ENCODE measurements around the gene UBL3.

The UBL3 gene

GRCh38 chr13:29803221-29803620, 47.2 kb downstream of the UBL3 start:
- no peak for DNase-seq (ENCODE audit: insufficient read length, low spot score)
- TF ChIP-seq SPI1 (IDR thresholded peaks at IDR 0.05; ENCODE audit: low read depth, low read length) (no peak), POLR2A (IDR thresholded peaks at IDR 0.05; ENCODE audit: low read depth, low read length) (no peak), POU2F2 (IDR thresholded peaks at IDR 0.05; ENCODE audit: low read depth, low read length) (no peak), TAF1 (IDR thresholded peaks at IDR 0.05; ENCODE audit: low read depth, low read length) (no peak), PAX5 (IDR thresholded peaks at IDR 0.05; ENCODE audit: insufficient read depth, low read length, severe bottlenecking) (no peak), POLR2AphosphoS5 (IDR thresholded peaks at IDR 0.05; ENCODE audit: low read depth, low read length) (no peak)
- no peak for FAIRE-seq

- TF ChIP-seq POLR2A (IDR thresholded peaks at IDR 0.05; ENCODE audit: low read depth, low read length), result no peak
- no peak for TF ChIP-seq POU2F2 (IDR thresholded peaks at IDR 0.05; ENCODE audit: low read depth, low read length)
- no peak for TF ChIP-seq TAF1 (IDR thresholded peaks at IDR 0.05; ENCODE audit: low read depth, low read length)
- TF ChIP-seq POLR2AphosphoS5 (IDR thresholded peaks at IDR 0.05; ENCODE audit: low read depth, low read length), result no peak
- TF ChIP-seq PAX5 (IDR thresholded peaks at IDR 0.05; ENCODE audit: insufficient read depth, low read length, severe bottlenecking), result no peak
- no peak for TF ChIP-seq SPI1 (IDR thresholded peaks at IDR 0.05; ENCODE audit: low read depth, low read length)
- FAIRE-seq, result no peak
- no peak for DNase-seq (ENCODE audit: insufficient read length, low spot score)
Measured at GRCh38 chr13:29802621-29803020, 47.8 kb downstream of the UBL3 start.

- FAIRE-seq, result no peak
- TF ChIP-seq POLR2AphosphoS5 (IDR thresholded peaks at IDR 0.05; ENCODE audit: low read depth, low read length), result no peak
- TF ChIP-seq PAX5 (IDR thresholded peaks at IDR 0.05; ENCODE audit: insufficient read depth, low read length, severe bottlenecking), result no peak
- no peak for TF ChIP-seq TAF1 (IDR thresholded peaks at IDR 0.05; ENCODE audit: low read depth, low read length)
- TF ChIP-seq POLR2A (IDR thresholded peaks at IDR 0.05; ENCODE audit: low read depth, low read length), result no peak
- TF ChIP-seq POU2F2 (IDR thresholded peaks at IDR 0.05; ENCODE audit: low read depth, low read length), result no peak
- TF ChIP-seq SPI1 (IDR thresholded peaks at IDR 0.05; ENCODE audit: low read depth, low read length), result no peak
- DNase-seq (ENCODE audit: insufficient read length, low spot score), result no peak
Measured at GRCh38 chr13:29801737-29802305, 48.6 kb downstream of the UBL3 start.

- DNase-seq (ENCODE audit: insufficient read length, low spot score), result no peak
- TF ChIP-seq POU2F2 (IDR thresholded peaks at IDR 0.05; ENCODE audit: low read depth, low read length), result no peak
- TF ChIP-seq POLR2AphosphoS5 (IDR thresholded peaks at IDR 0.05; ENCODE audit: low read depth, low read length), result no peak
- TF ChIP-seq TAF1 (IDR thresholded peaks at IDR 0.05; ENCODE audit: low read depth, low read length), result no peak
- no peak for TF ChIP-seq PAX5 (IDR thresholded peaks at IDR 0.05; ENCODE audit: insufficient read depth, low read length, severe bottlenecking)
- TF ChIP-seq POLR2A (IDR thresholded peaks at IDR 0.05; ENCODE audit: low read depth, low read length), result no peak
- TF ChIP-seq SPI1 (IDR thresholded peaks at IDR 0.05; ENCODE audit: low read depth, low read length), result no peak
- no peak for FAIRE-seq
Measured at GRCh38 chr13:29801102-29801501, 49.3 kb downstream of the UBL3 start.

- no peak for DNase-seq (ENCODE audit: insufficient read length, low spot score)
- TF ChIP-seq POU2F2 (IDR thresholded peaks at IDR 0.05; ENCODE audit: low read depth, low read length) (no peak), SPI1 (IDR thresholded peaks at IDR 0.05; ENCODE audit: low read depth, low read length) (no peak), PAX5 (IDR thresholded peaks at IDR 0.05; ENCODE audit: insufficient read depth, low read length, severe bottlenecking) (no peak)
- FAIRE-seq, result no peak
Measured at GRCh38 chr13:29800687-29801086, 49.7 kb downstream of the UBL3 start.

GRCh38 chr13:29799041-29799440, 51.4 kb downstream of the UBL3 start:
- no peak for FAIRE-seq
- no peak for TF ChIP-seq POU2F2 (IDR thresholded peaks at IDR 0.05; ENCODE audit: low read depth, low read length)
- no peak for TF ChIP-seq POLR2AphosphoS5 (IDR thresholded peaks at IDR 0.05; ENCODE audit: low read depth, low read length)
- no peak for TF ChIP-seq POLR2A (IDR thresholded peaks at IDR 0.05; ENCODE audit: low read depth, low read length)
- no peak for TF ChIP-seq TAF1 (IDR thresholded peaks at IDR 0.05; ENCODE audit: low read depth, low read length)
- TF ChIP-seq PAX5 (IDR thresholded peaks at IDR 0.05; ENCODE audit: insufficient read depth, low read length, severe bottlenecking), result no peak
- TF ChIP-seq SPI1 (IDR thresholded peaks at IDR 0.05; ENCODE audit: low read depth, low read length), result no peak
- DNase-seq (ENCODE audit: insufficient read length, low spot score), result no peak

- TF ChIP-seq POLR2AphosphoS5 (IDR thresholded peaks at IDR 0.05; ENCODE audit: low read depth, low read length) (no peak), TAF1 (IDR thresholded peaks at IDR 0.05; ENCODE audit: low read depth, low read length) (no peak), SPI1 (IDR thresholded peaks at IDR 0.05; ENCODE audit: low read depth, low read length) (no peak), POLR2A (IDR thresholded peaks at IDR 0.05; ENCODE audit: low read depth, low read length) (no peak), PAX5 (IDR thresholded peaks at IDR 0.05; ENCODE audit: insufficient read depth, low read length, severe bottlenecking) (no peak), POU2F2 (IDR thresholded peaks at IDR 0.05; ENCODE audit: low read depth, low read length) (no peak)
- FAIRE-seq (no peak), DNase-seq (ENCODE audit: insufficient read length, low spot score) (no peak)
Measured at GRCh38 chr13:29791997-29792780, 58.2 kb downstream of the UBL3 start.

GRCh38 chr13:29791508-29791907, 58.9 kb downstream of the UBL3 start:
- no peak for FAIRE-seq
- DNase-seq (ENCODE audit: insufficient read length, low spot score), result no peak
- TF ChIP-seq POLR2A (IDR thresholded peaks at IDR 0.05; ENCODE audit: low read depth, low read length), result no peak
- no peak for TF ChIP-seq SPI1 (IDR thresholded peaks at IDR 0.05; ENCODE audit: low read depth, low read length)
- TF ChIP-seq TAF1 (IDR thresholded peaks at IDR 0.05; ENCODE audit: low read depth, low read length), result no peak
- TF ChIP-seq PAX5 (IDR thresholded peaks at IDR 0.05; ENCODE audit: insufficient read depth, low read length, severe bottlenecking), result no peak
- no peak for TF ChIP-seq POU2F2 (IDR thresholded peaks at IDR 0.05; ENCODE audit: low read depth, low read length)
- TF ChIP-seq POLR2AphosphoS5 (IDR thresholded peaks at IDR 0.05; ENCODE audit: low read depth, low read length), result no peak

- TF ChIP-seq TAF1 (IDR thresholded peaks at IDR 0.05; ENCODE audit: low read depth, low read length) (no peak), PAX5 (IDR thresholded peaks at IDR 0.05; ENCODE audit: insufficient read depth, low read length, severe bottlenecking) (no peak), POU2F2 (IDR thresholded peaks at IDR 0.05; ENCODE audit: low read depth, low read length) (no peak), POLR2A (IDR thresholded peaks at IDR 0.05; ENCODE audit: low read depth, low read length) (no peak)
- DNase-seq (ENCODE audit: insufficient read length, low spot score) (no peak), FAIRE-seq (no peak)
Measured at GRCh38 chr13:29786698-29787097, 63.7 kb downstream of the UBL3 start.

All from GM12891 (cell line).